GM18861 (cell line): ENCODE results near the gene CXCR5.
"Not testable (repeated sequence)": the region's sequence is repeated elsewhere in the genome, so short reads cannot be mapped to it uniquely, and the experiment has no call there.

Source experiments
- ATAC-seq: cut with Tn5 transposase; IDR thresholded peaks from one replicate; pipeline ENCODE4 v1.9.1; 2021; ENCODE audit not compliant: unreplicated experiment

CXCR5 gene

GRCh38 chr11:118883368-118884071 lies at the start of gene CXCR5:
Gene CXCR5, plus strand, starts transcription at chr11:118883892. Its CDS starts 50 bp downstream, at chr11:118883942.
- peak; percentile 78 for ATAC-seq

GRCh38 chr11:118834427-118835028 lies 49.2 kb upstream of the CXCR5 start:
- ATAC-seq = no peak

- no peak for ATAC-seq
Observed at GRCh38 chr11:118837868-118838267, 45.8 kb upstream of the CXCR5 start.

- peak; percentile 68 for ATAC-seq
Observed at GRCh38 chr11:118838905-118839553, 44.7 kb upstream of the CXCR5 start.

- no peak for ATAC-seq
Observed at GRCh38 chr11:118841469-118842242, 42.0 kb upstream of the CXCR5 start.

GRCh38 chr11:118842369-118842768 lies 41.3 kb upstream of the CXCR5 start:
- ATAC-seq = no peak

- not testable (repeated sequence) for ATAC-seq
Observed at GRCh38 chr11:118842843-118843242, 40.8 kb upstream of the CXCR5 start.

- ATAC-seq = no peak
Observed at GRCh38 chr11:118843565-118843964, 40.1 kb upstream of the CXCR5 start.

- ATAC-seq = no peak
Observed at GRCh38 chr11:118845369-118845768, 38.3 kb upstream of the CXCR5 start.

- no peak for ATAC-seq
Observed at GRCh38 chr11:118846181-118846935, 37.3 kb upstream of the CXCR5 start.

- ATAC-seq = no peak
Observed at GRCh38 chr11:118849825-118850224, 33.9 kb upstream of the CXCR5 start.

- no peak for ATAC-seq
Observed at GRCh38 chr11:118851970-118852369, 31.7 kb upstream of the CXCR5 start.

- ATAC-seq = no peak
Observed at GRCh38 chr11:118853678-118854077, 30.0 kb upstream of the CXCR5 start.

GRCh38 chr11:118856314-118856713 lies 27.4 kb upstream of the CXCR5 start:
- ATAC-seq = no peak

- no peak for ATAC-seq
Observed at GRCh38 chr11:118857385-118857784, 26.3 kb upstream of the CXCR5 start.

GRCh38 chr11:118859973-118860372 lies 23.7 kb upstream of the CXCR5 start:
- no peak for ATAC-seq

- no peak for ATAC-seq
Observed at GRCh38 chr11:118868659-118869058, 15.0 kb upstream of the CXCR5 start.

- ATAC-seq = peak; percentile 68
Observed at GRCh38 chr11:118870396-118871343, 13.0 kb upstream of the CXCR5 start.

- no peak for ATAC-seq
Observed at GRCh38 chr11:118872403-118872821, 11.3 kb upstream of the CXCR5 start.

- ATAC-seq = no peak
Observed at GRCh38 chr11:118873804-118874203, 9.9 kb upstream of the CXCR5 start.
